HAP-1 (cell line): Measurements from ENCODE around the gene CEMIP.
"Not testable (repeated sequence)": the region's sequence is repeated elsewhere in the genome, so short reads cannot be mapped to it uniquely, and the experiment has no call there.

Experiments used
- DNase-seq, 2 experiments: peaks; one replicate each; pipeline ENCODE4 v3.0.0-alpha.2; 2016 to 2020; ENCODE audit warnings: low spot score in 2 of 2
- H3K27me3 ChIP-seq: fragments of 250-450 bp; sonication (Bioruptor Pico); 2 replicates; pipeline ENCODE4 v1.5.1; 2020; ENCODE audit warnings: low read depth, mild to moderate bottlenecking, moderate library complexity
- H3K36me3 ChIP-seq: fragments of 250-450 bp; sonication (Bioruptor Pico); replicated peaks from 2 replicates; pipeline ENCODE4 v1.5.1; 2020; ENCODE audit warnings: mild to moderate bottlenecking
- H3K4me1 ChIP-seq: fragments of 250-450 bp; sonication (Bioruptor Pico); 2 replicates; pipeline ENCODE4 v1.5.1; 2020; ENCODE audit warnings: mild to moderate bottlenecking
- H3K4me3 ChIP-seq: fragments of 250-450 bp; sonication (Bioruptor Pico); 2 replicates; pipeline ENCODE4 v1.5.1; 2020; ENCODE audit warnings: mild to moderate bottlenecking, moderate library complexity
- H3K9me3 ChIP-seq: fragments of 250-450 bp; sonication (Bioruptor Pico); 2 replicates; pipeline ENCODE4 v1.5.1; 2020; ENCODE audit warnings: mild to moderate bottlenecking, moderate library complexity
- in situ Hi-C: fragments of 300-500 bp; cut with MboI; formaldehyde crosslinking; loops from 3 replicates; pipeline ENCODE4 v1.14.3; 2020; ENCODE audit warnings: low sequenced_read_pairs, inconsistent platforms, mixed read lengths

The CEMIP gene

DNA sequence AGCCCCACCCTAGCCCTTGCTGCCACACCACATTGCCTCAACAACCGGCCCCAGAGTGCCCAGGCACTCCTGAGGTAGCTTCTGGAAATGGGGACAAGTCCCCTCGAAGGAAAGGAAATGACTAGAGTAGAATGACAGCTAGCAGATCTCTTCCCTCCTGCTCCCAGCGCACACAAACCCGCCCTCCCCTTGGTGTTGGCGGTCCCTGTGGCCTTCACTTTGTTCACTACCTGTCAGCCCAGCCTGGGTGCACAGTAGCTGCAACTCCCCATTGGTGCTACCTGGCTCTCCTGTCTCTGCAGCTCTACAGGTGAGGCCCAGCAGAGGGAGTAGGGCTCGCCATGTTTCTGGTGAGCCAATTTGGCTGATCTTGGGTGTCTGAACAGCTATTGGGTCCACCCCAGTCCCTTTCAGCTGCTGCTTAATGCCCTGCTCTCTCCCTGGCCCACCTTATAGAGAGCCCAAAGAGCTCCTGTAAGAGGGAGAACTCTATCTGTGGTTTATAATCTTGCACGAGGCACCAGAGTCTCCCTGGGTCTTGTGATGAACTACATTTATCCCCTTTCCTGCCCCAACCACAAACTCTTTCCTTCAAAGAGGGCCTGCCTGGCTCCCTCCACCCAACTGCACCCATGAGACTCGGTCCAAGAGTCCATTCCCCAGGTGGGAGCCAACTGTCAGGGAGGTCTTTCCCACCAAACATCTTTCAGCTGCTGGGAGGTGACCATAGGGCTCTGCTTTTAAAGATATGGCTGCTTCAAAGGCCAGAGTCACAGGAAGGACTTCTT, 171.3 kb downstream of the CEMIP start:
- in situ Hi-C loops, result no loop called here

DNA sequence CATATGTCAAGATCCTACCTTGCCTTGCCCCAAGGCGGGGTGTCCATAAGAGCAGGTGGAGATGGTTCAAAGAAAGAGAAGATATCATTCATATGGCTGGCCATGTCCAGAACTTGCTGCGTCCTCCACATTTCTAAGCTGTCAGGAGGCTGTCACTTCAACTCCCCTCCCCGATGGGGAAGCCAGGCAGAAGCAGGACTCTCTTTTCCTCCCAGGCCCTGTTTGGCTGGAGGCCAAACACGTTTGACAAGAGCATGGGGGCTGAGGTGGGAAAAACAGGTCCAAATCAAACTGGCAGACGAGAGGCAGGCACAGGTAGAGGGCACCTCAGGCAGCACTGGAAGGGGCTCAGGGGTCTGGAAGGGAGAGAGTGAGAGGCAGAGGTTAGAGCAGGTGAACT, 172.8 kb downstream of the CEMIP start:
- in situ Hi-C loops, result no loop called here
- H3K9me3 ChIP-seq, result no peaks in the 10 kb centered on the region
- H3K27me3 ChIP-seq, result no peaks in the 10 kb centered on the region
- peaks cover 6% of the 10 kb centered on the region; the same call in 1 of the 2 replicates for H3K4me1 ChIP-seq
- H3K4me3 ChIP-seq, result no peak overlapping the region
- peaks cover 8% of the 10 kb centered on the region for H3K36me3 ChIP-seq
- DNase-seq, result no peak

More for the DNA sequence above, 171.3 kb downstream of the CEMIP start:
- DNase-seq, result no peak
- Histone ChIP-seq H3K4me1 (peaks cover 6% of the 10 kb centered on the region; the same call in 1 of the 2 replicates), H3K36me3 (peaks cover 8% of the 10 kb centered on the region), H3K27me3 (no peaks in the 10 kb centered on the region), H3K4me3 (no peak overlapping the region), H3K9me3 (no peaks in the 10 kb centered on the region)

DNA sequence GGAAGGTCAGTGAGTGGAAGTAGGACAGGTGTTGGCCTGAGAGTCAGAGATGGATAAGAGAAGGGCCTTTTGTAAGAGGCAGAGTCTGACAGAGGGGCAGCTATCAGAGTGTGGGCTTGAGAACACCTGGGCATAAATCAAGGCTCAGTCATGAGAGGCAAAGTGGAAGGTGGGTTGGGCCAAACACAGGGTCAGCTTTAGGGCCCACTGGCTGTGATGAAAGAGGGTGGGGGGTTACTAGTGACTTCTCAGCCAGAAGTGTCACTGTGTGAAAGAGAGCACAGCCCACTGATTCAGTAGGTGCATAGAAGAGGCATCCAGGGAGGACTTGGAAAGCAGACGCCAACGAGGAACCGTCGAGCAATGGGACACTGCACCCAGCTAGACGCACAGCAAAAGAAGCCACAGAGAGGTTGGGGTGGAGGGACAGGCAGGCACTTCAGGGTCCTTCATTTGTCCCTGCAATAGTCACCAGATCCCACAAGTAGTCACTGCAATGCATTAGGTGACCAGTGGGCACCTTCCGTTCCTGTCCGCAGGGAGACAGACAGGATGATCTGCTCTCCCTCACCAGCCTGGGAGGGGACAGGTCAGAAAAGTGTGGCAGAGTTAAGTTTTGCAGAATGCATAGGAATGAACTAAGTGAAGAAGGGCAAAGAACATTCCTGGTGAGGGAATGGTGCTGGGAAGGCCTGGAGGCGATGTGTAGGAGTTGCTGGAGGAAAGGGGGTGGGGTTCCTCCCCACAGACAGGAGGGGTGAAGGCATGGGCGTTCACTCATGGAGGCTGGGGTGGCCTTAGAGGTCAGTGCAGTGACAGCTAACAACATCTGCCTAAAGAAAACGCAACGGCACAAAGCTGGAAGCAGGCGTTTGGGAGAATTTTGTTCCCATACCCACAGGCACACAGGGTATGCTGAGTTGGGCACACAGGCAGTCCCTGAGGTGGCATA, 174.1 kb downstream of the CEMIP start:
- peaks cover 6% of the 10 kb centered on the region; the same call in 1 of the 2 replicates for H3K4me1 ChIP-seq
- no peak for DNase-seq
- no peak overlapping the region for H3K4me3 ChIP-seq
- H3K9me3 ChIP-seq, result no peaks in the 10 kb centered on the region
- H3K27me3 ChIP-seq, result no peaks in the 10 kb centered on the region
- peaks cover 8% of the 10 kb centered on the region for H3K36me3 ChIP-seq
- in situ Hi-C loops, result no loop called here

DNA sequence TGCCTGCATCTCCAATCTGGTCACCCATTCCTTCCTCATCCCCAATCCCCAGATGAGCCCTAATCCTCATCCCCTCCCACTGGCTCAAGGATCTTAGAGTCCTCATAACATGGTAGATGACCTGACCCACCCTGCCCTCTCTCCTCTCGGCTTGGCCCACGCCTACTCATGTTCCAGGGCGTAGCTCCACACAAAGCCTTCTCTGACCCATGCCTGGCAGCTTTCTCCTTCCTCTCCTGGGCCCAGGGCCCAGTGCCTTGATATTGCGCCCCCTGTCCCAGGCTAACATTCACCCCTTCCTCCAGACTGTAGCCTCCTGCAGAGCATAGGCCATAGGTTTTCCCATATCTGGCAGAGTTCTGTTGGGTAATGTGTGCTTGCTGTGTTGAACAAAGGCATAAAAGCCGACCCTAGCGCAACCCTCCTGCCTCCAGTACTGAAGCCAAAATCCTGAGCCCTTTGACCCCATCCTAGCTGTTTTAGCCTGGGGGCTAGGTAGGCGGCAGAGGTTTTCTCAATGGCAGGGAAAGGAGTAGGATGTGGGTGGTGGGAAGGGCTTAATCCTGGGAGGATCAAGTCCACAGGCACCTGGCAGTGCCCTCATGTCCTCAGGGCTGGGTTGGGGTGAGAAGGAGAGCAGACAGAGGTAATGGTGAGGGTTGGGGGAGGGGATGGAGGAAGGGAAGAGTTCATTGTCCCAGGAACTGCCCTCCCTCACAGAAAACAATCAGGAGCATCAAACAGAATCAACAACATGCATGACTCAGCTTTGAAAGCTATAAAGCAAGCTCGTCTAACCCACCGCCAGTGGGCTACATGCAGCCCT, 175.0 kb downstream of the CEMIP start:
- DNase-seq, result peak in 1 of 2 experiments; percentile 46

DNA sequence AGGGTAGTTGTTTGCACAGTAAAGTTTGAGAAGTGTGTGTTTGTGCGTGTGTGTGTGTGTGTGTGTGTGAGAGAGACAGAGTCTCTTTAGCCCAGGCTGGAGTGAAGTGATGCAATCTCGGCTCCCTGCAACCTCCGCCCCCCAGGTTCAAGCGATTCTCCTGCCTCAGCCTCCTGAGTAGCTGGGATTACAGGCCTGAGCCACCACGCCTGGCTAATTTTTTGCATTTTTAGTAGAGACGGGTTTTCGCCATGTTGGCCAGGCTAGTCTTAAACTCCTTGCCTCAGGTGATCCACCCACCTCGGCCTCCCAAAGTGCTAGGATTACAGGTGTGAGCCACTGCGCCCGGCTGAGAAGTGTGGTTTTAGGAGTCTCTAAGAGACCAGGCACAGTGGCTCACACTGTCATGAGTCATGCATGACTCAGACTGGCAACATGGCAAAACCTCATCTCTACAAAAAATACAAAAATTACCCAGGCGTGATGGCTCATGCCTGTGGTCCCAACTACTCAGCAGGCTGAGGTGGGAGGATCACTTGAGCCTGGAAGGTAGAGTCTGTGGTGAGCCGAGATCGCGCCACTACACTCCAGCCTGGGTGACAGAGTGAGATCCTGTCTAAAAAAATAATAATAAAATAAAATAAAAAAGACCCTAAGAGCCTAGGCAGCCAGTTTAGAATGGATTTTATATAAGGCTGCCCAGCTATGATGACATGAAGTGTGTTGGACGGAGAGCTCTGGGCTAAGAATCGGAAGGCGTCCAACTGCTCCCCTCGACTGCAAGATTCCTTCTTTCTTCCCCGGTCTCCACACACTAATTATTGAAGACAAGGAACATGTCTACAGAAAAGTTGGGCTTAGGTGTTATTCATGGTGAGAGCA, 176.6 kb downstream of the CEMIP start:
- H3K4me3 ChIP-seq, H3K27me3 ChIP-seq, H3K4me1 ChIP-seq, DNase-seq, H3K9me3 ChIP-seq, in situ Hi-C loops, H3K36me3 ChIP-seq: not testable (repeated sequence)

More for the DNA sequence above, 175.0 kb downstream of the CEMIP start:
- no peaks in the 10 kb centered on the region for H3K9me3 ChIP-seq
- H3K4me3 ChIP-seq, result no peak overlapping the region
- H3K27me3 ChIP-seq, result no peaks in the 10 kb centered on the region
- in situ Hi-C loops, result no loop called here
- peaks cover 8% of the 10 kb centered on the region for H3K36me3 ChIP-seq
- peaks cover 6% of the 10 kb centered on the region; the same call in 1 of the 2 replicates for H3K4me1 ChIP-seq

DNA sequence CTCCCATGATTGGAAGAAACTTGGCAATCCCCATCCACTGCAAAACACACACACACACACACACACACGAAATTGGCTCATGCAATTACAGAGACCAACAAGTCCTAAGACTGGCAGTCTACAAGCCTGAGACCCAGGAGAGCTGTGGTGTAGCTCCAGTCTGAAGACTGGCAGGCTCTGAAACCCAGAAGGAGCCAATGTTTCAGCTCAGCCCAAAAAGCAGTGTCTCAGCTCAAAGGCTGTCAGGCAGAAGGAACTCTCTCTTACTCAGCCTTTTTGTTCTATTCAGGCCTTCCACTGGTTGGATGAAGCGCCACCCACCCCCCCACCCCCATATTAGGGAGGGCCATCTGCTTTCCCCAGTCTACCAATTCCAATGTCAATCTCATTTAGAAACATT, 178.4 kb downstream of the CEMIP start:
- no peak for DNase-seq
- in situ Hi-C loops, result no loop called here
- H3K4me3 ChIP-seq, result no peak overlapping the region

DNA sequence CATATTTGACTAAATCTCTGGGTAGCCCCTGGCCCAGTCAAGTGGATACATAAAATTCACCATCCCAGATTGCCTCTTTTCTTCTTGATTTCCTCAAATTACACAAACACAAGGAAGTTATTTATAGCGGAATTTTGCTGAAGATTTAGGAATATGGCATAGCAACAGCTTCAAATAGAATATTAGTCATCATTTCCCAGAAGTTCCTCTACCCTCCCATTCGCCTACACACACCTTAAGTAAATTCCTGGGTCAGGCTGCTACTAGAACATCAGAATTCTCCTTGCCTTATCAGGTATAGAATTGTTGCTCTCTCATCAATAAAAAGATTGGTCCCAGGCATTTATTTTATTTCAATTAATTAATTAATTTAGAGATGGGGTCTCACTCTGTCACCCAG, 178.8 kb downstream of the CEMIP start:
- in situ Hi-C loops, result no loop called here
- H3K36me3 ChIP-seq, result no peaks in the 10 kb centered on the region
- H3K4me1 ChIP-seq, result peaks cover 6% of the 10 kb centered on the region; the same call in 1 of the 2 replicates
- no peaks in the 10 kb centered on the region for H3K9me3 ChIP-seq
- no peak for DNase-seq
- no peak overlapping the region for H3K4me3 ChIP-seq
- no peaks in the 10 kb centered on the region for H3K27me3 ChIP-seq

More for the DNA sequence above, 178.4 kb downstream of the CEMIP start:
- H3K4me1 ChIP-seq, result peaks cover 6% of the 10 kb centered on the region; the same call in 1 of the 2 replicates
- no peaks in the 10 kb centered on the region for H3K27me3 ChIP-seq
- H3K9me3 ChIP-seq, result no peaks in the 10 kb centered on the region
- no peaks in the 10 kb centered on the region for H3K36me3 ChIP-seq

DNA sequence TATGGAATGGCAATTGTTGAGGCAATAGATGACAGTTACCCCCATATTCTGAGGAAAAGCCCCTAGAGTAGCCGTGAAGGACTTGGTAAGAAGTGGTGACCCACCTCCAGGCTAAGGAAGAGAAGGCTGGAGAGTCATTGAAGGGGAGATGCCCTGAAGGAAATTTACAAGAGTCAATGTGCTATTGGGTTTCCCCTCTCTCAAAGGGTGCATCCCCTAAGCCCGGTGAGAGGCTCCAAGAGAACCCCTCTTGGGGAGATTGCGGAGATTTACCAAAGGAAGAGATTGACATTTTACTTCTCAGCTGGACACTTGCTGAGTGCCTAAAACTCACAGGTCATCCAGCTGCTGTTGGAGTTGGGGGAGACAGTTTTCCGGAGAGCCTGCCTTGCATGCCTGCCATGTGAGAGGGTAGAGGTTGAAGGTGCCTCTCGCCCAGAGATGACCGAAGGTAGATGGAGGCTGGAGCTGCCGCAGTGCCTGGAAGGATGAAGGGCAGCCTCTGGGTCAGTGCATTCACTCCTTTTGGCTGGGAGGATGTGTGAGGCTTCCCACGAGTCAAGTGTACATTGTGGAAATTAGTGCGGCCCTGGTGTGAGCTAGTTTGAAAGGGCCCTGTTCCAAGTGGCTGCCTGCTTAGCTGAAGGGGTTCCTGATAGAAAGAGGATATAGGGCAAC, 179.8 kb downstream of the CEMIP start:
- in situ Hi-C loops, result no loop called here

DNA sequence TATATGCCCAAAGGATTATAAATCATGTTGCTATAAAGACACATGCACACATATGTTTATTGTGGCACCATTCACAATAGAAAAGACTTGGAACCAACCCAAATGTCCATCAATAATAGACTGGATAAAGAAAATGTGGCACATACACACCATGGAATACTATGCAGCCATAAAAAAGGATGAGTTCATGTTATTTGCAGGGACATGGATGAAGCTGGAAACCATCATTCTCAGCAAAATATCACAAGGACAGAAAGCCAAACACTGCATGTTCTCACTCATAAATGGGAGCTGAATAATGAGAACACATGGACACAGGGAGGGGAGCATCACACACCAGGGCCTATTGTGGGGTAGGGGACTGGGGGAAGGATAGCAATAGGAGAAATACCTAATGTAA, 186.3 kb downstream of the CEMIP start:
- H3K4me1 ChIP-seq, in situ Hi-C loops, H3K9me3 ChIP-seq, DNase-seq, H3K27me3 ChIP-seq, H3K4me3 ChIP-seq: not testable (repeated sequence)
- peaks cover 14% of the 10 kb centered on the region for H3K36me3 ChIP-seq

More for the DNA sequence above, 179.8 kb downstream of the CEMIP start:
- H3K36me3 ChIP-seq, result no peaks in the 10 kb centered on the region
- H3K4me3 ChIP-seq, result no peak overlapping the region
- H3K4me1 ChIP-seq, result peaks cover 6% of the 10 kb centered on the region; the same call in 1 of the 2 replicates
- H3K9me3 ChIP-seq, result no peaks in the 10 kb centered on the region
- no peaks in the 10 kb centered on the region for H3K27me3 ChIP-seq
- no peak for DNase-seq

DNA sequence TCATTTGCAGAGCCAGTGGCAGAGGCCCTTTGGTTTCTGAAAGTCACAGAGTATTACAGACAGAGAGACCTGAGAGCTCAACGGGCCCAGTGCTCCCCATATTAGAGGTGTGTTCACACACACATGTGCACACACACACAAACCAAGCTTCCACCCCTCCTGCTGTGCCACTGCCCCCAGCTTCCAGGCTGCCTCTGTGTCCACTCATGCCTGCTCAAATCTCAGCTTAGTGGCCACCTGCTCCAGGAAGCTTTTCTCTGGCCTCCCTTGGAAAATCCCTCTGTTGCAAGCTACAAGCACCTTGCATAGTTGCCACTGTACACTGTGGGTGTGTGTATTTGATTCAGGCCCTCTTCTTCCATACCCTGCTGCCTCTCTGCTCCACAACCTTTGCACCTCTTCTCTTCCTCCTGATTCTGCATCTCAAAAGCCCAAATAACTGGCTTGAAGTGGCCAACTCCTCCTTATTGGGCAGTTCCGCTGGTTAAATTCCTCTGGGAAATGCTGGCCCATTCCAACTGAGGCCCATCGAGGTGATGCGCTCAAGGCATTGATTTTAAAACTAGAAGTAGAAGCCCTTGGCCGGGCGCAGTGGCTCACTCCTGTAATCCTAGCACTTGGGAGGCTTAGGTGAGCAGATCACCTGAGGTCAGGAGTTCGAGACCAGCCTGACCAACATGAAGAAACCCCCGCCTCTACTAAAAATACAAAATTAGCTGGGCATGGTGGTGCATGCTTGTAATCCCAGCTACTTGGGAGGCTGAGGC, 187.4 kb downstream of the CEMIP start:
- in situ Hi-C loops, result no loop called here
- H3K9me3 ChIP-seq, result peaks cover 2% of the 10 kb centered on the region
- DNase-seq, result peak in 1 of 2 experiments; percentile 7
- H3K27me3 ChIP-seq, result no peaks in the 10 kb centered on the region
- H3K4me3 ChIP-seq, result no peak overlapping the region
- H3K4me1 ChIP-seq, result peaks cover 4% of the 10 kb centered on the region; the same call in 1 of the 2 replicates
- peaks cover 14% of the 10 kb centered on the region for H3K36me3 ChIP-seq

DNA sequence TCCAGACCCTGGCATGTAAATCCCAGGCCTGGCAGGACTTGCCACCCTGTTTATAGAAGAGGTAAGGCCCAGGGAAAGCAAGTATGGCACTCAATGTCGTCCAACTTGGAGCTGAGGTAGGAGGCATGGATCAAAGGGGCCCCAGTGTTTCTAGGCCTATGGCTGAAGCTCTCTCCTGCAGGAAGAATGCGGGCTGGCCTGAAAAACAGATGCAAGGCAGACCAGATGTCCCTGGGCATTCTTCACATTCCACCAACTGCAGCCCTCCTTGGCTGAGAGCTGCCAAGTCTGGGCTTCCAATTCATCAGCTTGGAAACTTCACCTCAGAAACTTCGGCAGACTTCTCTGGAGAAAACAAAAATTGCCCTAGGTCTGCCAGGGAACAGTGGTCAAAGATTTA, 188.3 kb downstream of the CEMIP start:
- in situ Hi-C loops, result no loop called here
- peaks cover 4% of the 10 kb centered on the region; the same call in 1 of the 2 replicates for H3K4me1 ChIP-seq
- peaks cover 14% of the 10 kb centered on the region for H3K36me3 ChIP-seq
- H3K9me3 ChIP-seq, result peaks cover 2% of the 10 kb centered on the region
- DNase-seq, result peak in 1 of 2 experiments; percentile 45
- H3K27me3 ChIP-seq, result no peaks in the 10 kb centered on the region
- H3K4me3 ChIP-seq, result no peak overlapping the region
